Neural cell (in vitro differentiated cells): Measurements from ENCODE around the gene ABCC5.

Experiments
- POLR2AphosphoS5 ChIP-seq: IDR thresholded peaks from 2 replicates; pipeline ENCODE4 v1.6.1; 2012
- RAD21 ChIP-seq: fragments of 450-650 bp; conservative IDR thresholded peaks from 2 replicates; pipeline ENCODE4 v1.6.1; 2014; ENCODE audit warnings: antibody characterized with exemption, mild to moderate bottlenecking, moderate library complexity
- SMC3 ChIP-seq: fragments of 450-650 bp; conservative IDR thresholded peaks from 2 replicates; pipeline ENCODE4 v1.6.1; 2014; ENCODE audit warnings: antibody characterized with exemption, mild to moderate bottlenecking, moderate library complexity; ENCODE audit not compliant: poor library complexity
- TAF1 ChIP-seq: IDR thresholded peaks from 2 replicates; pipeline ENCODE4 v1.6.1; 2012; ENCODE audit warnings: low read depth
- TF ChIP-seq, protein P1 (sequence below): IDR thresholded peaks from 2 replicates; pipeline ENCODE4 v1.6.1; 2012; ENCODE audit warnings: borderline replicate concordance
- TF ChIP-seq, protein P2 (sequence below): fragments of 450-650 bp; IDR thresholded peaks from 2 replicates; pipeline ENCODE4 v1.5.1; 2014; ENCODE audit warnings: antibody characterized with exemption, mild to moderate bottlenecking, moderate library complexity; ENCODE audit not compliant: poor library complexity, severe bottlenecking

DNA sequence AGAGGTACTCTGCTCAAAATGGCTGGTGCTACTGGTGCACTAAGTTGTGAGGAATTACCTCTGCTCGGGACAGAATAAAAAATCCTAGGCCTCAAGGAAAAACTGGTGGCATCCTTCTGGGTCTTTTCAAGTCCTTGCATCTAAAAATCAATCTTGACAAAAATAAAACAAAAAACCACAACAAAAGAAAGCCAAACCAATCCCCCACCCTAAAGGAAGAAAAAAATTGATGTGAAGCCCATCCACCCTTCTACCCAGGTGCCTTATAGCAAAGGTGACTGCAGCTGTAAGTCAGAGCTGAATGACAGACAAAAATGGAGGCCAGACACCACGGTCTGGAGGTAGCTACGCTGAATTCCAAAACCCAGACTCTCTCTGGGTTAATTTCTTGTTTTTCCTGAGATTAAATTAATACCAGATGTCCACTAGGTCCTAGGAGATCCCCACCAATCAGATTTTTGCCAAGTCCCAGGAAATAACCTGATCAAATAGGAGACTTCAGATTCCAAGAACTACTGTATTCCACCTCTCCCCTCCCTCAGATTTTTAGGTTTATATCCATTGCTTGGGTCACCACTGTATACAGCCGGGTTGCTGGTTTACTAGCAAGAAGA is 33.5 kb downstream of the ABCC5 start:
- TF ChIP-seq, protein P1, sequence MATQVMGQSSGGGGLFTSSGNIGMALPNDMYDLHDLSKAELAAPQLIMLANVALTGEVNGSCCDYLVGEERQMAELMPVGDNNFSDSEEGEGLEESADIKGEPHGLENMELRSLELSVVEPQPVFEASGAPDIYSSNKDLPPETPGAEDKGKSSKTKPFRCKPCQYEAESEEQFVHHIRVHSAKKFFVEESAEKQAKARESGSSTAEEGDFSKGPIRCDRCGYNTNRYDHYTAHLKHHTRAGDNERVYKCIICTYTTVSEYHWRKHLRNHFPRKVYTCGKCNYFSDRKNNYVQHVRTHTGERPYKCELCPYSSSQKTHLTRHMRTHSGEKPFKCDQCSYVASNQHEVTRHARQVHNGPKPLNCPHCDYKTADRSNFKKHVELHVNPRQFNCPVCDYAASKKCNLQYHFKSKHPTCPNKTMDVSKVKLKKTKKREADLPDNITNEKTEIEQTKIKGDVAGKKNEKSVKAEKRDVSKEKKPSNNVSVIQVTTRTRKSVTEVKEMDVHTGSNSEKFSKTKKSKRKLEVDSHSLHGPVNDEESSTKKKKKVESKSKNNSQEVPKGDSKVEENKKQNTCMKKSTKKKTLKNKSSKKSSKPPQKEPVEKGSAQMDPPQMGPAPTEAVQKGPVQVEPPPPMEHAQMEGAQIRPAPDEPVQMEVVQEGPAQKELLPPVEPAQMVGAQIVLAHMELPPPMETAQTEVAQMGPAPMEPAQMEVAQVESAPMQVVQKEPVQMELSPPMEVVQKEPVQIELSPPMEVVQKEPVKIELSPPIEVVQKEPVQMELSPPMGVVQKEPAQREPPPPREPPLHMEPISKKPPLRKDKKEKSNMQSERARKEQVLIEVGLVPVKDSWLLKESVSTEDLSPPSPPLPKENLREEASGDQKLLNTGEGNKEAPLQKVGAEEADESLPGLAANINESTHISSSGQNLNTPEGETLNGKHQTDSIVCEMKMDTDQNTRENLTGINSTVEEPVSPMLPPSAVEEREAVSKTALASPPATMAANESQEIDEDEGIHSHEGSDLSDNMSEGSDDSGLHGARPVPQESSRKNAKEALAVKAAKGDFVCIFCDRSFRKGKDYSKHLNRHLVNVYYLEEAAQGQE: no peak
- TF ChIP-seq, protein P2, sequence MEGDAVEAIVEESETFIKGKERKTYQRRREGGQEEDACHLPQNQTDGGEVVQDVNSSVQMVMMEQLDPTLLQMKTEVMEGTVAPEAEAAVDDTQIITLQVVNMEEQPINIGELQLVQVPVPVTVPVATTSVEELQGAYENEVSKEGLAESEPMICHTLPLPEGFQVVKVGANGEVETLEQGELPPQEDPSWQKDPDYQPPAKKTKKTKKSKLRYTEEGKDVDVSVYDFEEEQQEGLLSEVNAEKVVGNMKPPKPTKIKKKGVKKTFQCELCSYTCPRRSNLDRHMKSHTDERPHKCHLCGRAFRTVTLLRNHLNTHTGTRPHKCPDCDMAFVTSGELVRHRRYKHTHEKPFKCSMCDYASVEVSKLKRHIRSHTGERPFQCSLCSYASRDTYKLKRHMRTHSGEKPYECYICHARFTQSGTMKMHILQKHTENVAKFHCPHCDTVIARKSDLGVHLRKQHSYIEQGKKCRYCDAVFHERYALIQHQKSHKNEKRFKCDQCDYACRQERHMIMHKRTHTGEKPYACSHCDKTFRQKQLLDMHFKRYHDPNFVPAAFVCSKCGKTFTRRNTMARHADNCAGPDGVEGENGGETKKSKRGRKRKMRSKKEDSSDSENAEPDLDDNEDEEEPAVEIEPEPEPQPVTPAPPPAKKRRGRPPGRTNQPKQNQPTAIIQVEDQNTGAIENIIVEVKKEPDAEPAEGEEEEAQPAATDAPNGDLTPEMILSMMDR: no peak
- TF ChIP-seq SMC3: no peak
- TF ChIP-seq TAF1: no peak
- no peak for TF ChIP-seq RAD21
- no peak for TF ChIP-seq POLR2AphosphoS5
